CD4-positive, alpha-beta T cell treated with Interferon alpha-2 for 1 hour (primary cell): ENCODE data around the gene ATF2.
A peak's percentile ranks its signal among the peaks of the same experiment; 100 is the strongest.
"Not testable (repeated sequence)": the region's sequence is repeated elsewhere in the genome, so short reads cannot be mapped to it uniquely, and the experiment has no call there.

Experiments used
- DNase-seq, 2 donors: peaks; one replicate each; pipeline ENCODE4 v3.0.0-alpha.2; 2020 to 2022

Gene ATF2

DNA sequence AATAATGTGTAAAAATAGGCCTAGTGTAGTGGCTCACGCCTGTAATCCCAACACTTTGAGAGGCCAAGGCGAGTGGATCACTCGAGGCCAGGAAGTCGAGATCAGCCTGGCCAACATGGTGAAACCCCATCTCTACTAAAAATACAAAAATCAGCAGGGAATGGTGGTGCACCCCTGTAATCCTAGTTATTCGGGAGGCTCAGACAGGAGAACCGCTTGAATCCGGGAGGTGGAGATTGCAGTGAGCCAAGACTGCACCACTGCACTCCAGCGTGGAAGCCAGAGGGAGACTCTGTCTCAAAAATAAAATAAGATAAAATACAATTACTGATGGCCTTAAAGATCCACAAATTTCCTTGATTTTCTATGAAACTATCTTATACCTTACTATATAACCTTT lies 3.8 kb downstream of the ATF2 start:
- no peak for DNase-seq

DNA sequence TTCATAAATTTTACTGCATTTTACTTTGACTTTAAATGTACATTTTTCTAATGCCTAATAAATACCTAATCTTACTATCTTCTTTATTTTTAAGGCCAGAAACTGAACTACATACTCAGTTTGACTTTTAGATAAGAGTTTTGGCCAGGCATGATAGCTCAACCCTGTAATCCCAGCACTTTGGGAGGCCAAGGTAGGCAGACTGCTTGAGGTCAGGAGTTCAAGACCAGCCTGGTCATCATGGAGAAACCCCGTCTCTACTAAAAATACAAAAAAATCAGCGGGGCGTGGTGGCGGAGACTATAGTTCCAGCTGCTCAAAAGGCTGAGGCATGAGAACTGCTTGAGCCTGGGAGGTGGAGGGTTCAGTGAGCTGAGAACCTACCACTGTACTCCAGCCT lies 9.1 kb downstream of the ATF2 start:
- DNase-seq = no peak

DNA sequence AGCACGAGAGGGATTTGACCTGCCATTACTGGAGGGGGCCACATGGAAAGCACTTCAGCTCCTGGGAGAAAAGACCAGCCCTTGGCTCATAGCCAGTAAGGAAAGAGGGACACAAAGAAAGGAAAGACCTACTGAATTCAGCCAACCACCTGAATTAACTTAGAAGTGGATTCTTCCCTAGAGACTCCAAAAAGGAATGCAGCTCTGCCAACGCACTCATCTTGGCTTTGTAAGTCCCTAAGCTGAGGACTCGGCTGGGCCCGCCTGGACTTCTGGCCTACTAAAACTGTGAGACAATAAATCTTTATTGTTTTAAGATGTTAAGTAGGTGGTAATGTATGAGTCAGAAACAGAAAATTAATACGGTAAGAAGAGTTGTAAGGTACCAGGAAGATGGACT lies 11.5 kb downstream of the ATF2 start:
- DNase-seq = no peak

DNA sequence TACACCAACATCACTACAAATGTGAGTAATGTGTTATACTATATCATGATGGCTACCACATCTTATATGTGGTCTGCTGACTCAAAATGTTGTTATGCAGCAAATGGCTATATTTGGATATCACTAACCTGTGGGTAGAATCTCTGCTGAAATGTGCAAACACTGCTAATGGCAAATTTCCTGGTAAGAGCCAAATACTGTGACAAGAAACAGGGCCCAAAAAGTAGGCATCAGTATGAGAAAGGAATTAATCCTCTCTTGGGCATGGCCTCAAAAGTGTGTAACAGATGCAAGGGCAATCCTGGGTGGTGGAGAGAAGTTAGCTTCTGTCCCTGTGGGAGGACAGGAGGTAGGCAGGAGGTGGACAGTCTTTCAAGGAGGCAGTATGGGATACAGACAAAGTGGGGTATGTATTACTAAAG lies 13.3 kb downstream of the ATF2 start:
- DNase-seq = no peak

DNA sequence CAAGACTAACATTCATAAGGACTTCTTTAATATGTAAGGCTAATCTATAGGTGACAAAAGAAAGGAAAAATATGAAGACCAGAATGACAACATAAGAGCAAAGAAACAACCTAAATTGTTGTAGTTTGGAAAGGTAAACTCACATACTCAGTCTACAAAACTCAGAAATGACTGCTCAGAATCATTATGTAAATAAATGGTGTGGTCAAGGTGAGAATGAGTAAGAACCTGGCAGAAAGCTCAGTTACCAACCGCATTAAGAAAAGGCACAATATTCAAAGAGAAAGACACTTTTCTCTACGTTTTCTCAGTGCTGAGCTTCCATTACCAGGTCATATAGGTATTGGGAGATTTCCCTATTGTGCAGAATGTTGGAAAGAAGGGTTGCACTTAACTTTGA lies 15.8 kb downstream of the ATF2 start:
- no peak for DNase-seq

DNA sequence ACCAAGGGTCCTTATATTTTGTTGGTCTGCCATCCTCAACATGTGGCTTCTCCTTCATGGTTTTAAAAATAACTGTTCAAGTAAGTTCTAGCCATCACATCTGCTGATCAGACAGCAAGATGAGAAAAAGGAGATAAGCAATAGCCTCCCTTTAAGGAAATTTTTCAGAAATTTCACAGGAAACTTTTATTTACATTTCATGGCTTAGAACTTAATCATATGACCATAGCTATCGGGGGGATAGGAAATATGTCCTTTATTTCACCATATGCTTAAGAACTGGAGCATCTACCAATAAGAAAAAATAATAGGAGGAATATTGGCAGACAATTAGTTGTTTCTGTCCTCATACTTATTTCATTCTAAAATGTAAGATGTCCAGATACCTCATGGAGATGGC lies 16.2 kb downstream of the ATF2 start:
- DNase-seq = no peak

DNA sequence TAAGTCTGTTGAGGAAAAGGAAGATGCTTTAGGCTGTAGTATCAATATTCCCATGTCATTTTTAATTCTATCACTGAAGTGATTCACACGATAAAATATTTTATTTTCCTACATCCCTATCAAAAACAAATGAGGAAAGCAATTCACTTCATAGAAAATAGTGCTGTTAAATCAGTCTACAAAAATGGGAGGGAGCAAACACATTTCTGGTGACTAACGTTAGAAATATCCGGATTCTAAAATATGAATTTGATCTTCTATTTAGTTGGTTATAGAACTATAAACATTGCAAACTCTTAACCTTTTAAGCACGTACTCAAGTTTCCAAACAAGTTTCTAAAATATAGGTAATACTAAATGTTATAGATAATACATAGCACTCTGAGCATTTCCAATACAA lies 20.8 kb downstream of the ATF2 start:
- DNase-seq = no peak

DNA sequence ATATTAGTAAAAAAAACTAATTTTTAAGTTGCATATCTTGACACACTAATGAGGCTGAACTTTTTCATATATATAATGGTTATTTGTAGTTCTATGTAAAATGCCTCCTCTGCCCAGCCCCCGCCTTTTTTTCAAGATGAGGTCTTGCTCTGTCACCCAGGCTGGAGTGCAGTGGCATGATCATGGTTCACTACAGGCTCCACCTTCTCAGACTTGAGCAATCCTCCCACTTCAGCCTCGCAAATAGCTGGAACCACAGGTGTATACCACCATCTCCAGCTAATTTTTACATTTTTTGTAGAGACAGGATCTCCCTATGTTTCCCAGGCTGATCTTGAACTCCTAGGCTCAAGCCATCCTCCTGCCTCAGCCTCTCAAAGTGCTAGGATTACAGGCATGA lies 24.3 kb downstream of the ATF2 start:
- no peak for DNase-seq

DNA sequence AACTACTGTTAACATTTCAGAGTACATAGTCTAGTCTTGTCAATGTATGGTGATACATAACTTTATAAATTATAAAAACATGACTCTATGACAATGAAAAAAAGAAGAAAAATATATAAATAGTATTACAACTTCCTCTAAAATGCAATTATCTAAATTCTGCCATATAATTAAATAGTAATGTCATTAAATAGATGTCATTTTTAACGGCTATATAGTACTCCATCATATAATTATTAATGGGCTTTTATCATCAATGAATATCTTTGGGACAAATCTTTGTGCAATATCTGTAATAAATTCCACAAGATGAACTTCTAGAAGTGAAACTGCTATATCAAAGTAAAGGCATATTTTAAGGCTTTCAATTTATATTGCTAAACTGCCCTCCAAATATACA lies 24.8 kb downstream of the ATF2 start:
- DNase-seq = no peak

DNA sequence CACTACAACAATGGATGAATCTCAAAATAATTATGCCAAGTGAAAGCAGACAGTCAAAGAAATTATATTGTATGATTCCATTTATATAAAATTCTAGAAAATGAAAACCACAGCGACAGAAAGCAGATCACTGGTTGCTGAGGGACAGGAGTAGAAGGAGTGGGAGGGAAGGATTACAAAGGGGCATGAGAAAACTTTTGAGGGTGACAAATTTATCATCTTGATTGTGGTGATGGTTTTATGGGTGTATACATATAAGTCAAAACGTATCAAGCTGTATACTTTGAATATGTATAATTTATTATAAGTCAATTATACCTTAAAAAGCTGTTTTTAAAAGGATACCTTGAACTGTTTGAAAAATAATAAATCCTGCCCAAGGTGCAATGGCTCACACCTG lies 27.7 kb downstream of the ATF2 start:
- no peak for DNase-seq

DNA sequence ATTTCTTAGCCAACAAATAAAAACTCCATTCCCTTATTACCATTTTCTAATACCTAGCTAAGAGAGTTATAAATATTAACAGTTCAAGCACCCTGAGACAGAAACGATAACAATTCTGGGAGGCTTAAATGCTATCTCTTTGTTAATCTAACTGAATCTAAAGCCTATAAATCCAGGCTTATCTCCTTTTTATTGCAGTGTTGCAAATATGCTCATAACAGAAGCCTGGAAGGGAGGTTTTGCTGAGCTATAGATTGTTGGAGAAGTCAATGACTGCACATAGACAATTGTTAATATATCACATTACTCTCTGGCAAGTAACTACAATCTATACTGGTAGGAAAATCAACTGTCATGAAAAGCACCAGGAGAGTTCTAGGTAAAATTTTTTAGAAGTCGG lies 30.2 kb downstream of the ATF2 start:
- DNase-seq = no peak

DNA sequence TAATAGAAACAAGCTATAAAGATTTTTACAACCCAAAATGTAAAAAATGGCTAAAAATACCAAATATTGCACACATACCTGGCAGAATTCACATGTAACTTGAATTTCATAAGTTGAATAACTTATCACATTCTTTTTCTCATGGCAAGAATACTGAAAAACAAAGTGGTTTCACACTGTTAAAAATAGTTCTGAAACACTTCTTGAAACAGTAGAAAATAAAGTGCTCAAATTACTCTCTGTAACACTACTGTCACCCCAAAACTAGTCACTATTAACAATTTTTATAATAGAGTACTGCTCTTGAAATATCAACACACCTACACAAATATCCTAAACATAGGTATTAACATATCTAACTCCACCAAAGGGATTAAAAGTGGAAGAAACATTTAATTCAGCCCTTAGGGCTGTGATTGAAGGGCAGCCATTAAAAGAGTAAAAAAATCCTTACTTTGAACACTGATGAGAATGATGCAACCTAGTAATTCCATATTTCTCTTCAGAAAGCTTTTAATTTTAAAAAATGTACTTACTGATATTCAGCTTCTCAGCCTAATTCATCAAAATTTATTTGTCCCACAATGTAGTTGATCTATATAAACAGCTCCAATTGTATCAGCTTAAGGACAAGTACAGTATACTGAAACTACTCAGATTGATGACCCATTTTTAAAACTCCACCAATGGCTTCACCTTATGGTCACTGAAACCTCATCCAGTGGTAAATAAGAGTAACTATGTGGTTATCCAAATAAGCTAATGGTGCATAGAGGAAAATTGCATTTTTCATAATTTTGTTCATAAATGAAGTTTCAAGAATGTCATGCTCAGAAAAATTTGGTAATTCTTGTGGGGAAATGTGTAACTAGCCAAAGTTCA lies 31.4 kb downstream of the ATF2 start:
- no peak for DNase-seq

DNA sequence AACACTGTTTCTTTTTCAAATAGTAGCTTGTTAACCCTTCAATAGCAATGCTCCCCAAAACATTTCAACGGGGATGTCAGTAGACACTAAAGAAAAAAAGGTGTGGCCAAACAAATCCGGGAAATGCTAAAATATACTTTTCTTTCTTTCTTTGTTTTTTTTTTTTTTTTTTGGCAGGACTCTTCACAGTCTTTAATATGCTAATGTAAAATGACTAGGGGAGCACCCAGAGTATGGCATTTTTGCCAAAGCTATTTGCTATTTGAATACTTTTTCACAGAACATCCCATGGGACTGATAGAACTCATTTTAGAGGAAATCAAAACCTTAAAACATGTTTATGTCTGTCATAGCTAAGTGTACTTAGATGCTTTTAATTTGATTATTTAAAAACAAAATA lies 32.1 kb downstream of the ATF2 start:
- DNase-seq = no peak

DNA sequence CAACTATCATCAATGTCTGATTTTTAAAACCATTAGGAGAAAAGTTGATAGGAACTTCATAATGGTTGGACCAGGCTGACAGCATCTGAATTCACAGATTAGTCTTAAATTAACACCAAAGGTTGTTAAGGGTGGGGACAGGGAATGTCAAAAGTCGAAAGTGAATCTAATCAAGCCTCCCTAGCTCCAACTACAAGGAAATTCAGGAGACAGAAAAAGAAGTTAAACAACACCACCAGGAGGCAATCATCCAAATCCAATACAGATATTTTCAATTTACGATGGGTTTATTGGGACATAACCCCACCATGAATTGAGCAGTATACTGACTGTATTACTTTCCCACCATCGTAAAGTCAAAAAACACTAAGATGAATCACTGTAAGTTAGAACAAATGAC lies 32.8 kb downstream of the ATF2 start:
- DNase-seq = no peak

DNA sequence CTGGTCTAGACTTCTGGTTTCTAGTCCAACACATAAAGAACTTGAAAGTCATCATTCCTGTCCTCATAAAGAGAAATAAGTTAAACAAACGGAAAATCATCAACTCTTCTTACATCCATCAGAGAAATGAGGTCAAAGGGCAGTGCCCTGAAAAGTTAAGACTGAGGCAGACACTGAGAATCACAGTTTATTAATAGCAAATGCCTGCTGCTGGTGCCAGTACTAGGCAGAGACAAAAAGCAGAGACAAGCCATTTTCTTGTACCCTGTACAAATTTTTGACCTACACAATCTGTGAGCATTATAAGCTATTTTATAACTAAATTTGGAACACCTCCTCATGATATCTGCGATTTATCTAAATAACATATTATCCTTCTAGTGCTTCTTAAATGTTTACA lies 36.8 kb downstream of the ATF2 start:
- no peak for DNase-seq

DNA sequence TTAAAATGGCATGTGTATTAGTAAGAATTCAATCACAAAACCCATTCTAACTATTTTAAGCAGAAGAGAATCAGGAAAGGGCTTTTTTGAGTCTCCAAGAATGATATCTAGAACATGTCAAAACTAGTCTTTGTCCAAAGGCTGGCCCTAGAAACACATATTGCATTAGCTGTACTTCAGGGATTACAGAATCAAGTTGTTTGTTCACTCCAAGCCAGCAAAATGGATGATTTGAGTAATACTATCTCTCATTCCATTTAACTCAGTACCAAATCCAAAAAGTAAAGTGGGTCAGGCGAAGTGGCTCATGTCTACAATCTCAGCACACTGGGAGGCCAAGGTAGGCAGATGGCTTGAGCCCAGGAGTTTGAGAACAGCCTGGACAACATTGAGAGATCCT lies 41.3 kb downstream of the ATF2 start:
- DNase-seq = no peak

DNA sequence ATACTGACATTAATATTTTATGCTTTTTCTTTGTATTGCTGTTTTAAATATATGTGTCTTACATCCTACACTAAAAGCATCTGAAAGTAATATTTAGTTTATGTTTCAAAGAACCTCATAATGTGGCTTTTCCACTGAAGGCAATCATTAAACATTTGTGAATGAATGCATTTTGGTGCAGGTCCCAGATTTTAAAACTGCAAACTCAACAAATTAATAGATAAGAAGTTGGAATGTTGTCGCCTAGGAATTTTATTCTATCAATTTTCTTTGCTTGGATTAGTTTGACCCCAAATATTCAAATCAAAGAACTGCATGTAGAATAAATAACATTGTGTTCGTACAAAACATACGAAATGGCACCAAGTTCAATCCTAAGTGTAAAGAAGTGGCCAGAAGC lies 44.7 kb downstream of the ATF2 start:
- DNase-seq = no peak

DNA sequence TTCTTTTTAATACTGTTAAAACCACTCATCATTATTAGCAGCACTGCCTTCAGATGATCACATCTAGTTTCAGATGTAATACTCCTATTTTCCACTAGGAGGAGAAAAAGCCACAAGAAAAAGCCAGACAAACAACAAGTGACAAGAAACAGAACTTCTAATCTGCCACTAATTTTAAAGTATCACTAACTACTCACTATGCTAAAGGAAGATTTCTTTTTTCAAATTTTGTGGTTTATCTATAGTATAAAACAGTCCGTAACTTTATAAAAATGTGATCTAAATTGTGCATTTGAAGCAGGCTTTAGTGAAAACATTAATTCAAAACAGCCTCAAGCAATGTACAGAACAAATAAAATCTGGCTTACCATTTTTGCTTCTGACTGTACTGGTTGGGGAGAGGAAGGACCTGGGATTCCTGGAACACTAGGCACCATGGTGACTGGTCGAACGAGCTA lies 56.8 kb downstream of the ATF2 start:
- peak in 1 of 2 donors; percentile 66 for DNase-seq

DNA sequence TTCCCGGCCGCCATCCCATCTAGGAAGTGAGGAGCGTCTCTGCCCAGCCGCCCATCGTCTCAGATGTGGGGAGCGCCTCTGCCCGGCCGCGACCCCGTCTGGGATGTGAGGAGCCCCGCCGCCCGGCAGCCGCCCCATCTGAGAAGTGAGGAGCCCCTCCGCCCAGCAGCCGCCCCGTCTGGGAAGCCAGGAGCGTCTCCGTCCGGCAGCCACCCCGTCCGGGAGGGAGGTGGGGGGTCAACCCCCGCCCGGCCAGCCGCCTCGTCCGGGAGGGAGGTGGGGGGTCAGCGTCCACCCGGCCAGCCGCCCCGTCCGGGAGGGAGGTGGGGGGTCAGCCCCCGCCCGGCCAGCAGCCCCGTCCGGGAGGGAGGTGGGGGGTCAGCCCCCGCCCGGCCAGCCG lies 59.9 kb downstream of the ATF2 start:
- DNase-seq = not testable (repeated sequence)

DNA sequence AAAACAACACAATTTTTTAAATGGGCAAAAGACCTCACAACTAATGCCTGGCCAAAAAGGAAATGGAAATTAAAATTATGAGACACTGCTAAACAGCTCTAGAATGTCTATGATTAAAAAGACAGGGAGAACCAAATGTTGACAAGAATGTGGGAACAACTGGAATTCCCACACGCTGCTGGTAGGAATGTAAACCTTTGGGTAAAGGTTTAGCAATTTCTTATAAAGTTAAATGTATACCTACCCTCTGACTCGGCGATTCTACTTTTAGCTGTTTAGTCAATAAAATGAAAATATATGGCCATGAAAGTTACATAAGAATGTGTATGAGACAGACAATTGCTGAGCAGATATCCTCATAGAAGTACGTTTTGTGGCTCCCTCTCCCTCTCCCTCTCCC lies 60.9 kb downstream of the ATF2 start:
- no peak for DNase-seq

DNA sequence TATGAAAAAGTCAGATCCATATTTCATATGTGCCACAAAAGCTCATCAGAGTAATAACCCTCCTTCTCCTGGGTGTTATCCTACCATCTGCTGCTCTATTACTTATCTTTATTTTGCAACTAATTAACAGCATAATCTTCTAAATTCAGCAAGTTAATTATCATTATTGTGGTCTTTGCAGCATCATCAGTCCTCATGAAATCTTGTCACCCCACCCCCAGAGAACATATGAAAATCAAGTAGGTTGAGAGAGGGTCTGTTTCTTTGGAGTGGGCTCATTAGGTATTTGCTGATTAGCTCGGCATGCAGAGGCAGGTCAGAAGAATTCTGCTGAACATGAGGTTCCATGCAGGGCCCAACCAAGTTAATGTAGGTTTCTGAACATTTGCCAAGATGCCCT lies 64.8 kb downstream of the ATF2 start:
- no peak for DNase-seq

DNA sequence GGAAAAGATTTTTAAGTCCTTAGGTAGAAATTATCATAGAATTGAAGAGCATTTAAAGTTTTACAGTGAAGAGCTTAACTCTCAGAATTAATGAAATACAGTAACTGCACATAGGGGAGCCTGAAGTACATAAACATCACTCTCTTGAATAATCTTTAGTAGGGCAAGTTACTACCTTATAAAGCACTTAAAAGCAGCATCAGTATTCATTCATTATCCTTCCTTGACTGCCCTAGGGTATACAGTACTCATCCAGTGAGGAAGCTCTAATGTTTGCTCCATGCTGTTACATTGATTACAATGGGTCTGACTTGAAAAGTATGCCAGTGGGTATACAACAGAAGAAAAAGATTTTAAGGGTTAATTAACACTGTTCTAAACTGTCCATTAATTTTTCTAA lies 66.5 kb downstream of the ATF2 start:
- no peak for DNase-seq

DNA sequence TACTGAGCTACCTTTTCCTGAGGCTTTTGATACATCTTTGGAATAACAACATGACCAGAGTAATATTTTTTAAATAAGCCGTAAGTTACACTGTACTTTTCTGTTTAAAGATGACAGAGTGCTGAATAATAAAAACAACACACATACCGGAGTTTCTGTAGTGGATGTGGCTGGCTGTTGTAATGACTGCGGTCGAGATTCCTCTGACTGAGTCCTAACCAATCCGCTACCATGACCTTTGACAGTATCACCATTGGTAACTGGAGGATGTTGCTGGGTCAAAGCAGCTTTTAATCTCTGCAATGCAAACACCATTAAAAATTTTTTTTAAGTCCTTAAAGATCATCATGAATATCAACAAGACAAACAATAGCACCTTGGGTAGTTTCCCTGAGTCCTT lies 70.7 kb downstream of the ATF2 start:
- DNase-seq = no peak

DNA sequence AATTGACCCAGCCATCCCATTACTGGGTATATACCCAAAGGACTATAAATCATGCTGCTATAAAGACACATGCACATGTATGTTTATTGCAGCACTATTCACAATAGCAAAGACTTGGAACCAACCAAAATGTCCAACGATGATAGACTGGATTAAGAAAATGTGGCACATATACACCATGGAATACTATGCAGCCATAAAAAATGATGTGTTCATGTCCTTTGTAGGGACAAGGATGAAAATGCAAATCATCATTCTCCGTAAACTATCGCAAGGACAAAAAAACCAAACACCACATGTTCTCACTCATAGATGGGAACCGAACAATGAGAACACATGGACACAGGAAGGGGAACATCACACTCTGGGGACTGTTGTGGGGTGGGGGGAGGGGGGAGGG lies 83.9 kb downstream of the ATF2 start:
- DNase-seq = not testable (repeated sequence)

DNA sequence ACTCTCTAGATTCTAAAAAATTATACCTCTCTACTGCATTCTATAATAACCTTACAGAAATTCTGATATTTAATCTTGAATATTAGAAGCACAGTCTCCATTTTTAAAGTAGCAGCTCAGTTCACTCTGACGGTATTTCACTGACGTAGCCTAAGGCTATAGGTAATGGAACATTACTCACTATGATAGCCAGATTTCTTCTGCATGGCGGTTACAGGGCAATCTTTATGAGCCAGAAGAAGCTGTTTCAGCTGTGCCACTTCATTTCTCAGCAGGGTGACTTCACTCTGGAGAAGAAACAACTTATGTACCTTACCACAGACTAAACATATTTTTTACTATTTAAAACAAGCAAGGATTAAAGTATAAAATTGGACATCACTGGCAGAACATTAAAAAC lies 87.5 kb downstream of the ATF2 start:
- no peak for DNase-seq
